Activated CD8-positive, alpha-beta memory T cell treated with anti-CD3 and anti-CD28 coated beads for 48 hours (primary cell): Measurements from ENCODE around the gene TPGS1.

Experiments used
- DNase-seq, 3 experiments: peaks; one replicate each; pipeline ENCODE4 v3.0.0-alpha.2; 2020; ENCODE audit warnings: low read depth in 2 of 3, low spot score in 2 of 3

TPGS1 gene

DNA sequence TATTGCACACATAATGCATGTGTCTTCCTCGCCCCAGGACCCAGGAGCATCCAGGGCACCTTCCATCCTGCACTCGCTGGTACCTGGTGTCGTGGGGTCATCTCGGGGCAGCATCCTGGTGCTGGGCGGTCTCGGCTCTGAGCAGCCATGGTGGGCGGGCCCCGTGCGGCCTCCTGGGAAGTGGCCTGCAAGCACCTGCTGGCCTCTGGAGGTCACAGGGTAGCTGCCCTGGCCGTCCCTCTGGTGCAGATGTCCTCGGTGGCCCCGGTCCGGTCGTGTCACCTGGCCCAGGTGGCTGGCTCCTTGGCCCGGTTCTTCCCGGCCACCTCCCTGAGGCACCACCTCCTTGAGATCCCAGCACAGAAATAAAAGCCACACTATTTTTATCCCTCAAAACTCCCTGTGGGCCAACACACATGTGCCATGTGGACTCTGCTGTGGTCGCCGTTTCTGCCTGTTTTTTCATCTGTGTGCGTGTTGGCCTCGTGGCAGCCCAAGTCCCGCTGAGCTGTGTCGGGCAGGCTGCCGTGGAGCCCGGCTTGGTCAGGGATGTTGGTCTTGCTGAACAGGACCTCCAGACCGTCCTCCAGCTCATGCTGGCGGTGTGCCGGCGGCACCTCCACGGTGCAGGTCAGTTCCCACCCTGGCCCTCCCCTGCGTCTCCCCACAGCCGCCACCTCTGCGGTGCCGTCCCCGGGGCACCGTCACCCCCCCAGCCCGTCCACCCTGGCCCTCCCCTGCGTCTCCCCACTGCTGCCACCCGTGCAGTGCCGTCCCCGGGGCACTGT is 31.5 kb downstream of the TPGS1 start:
- no peak for DNase-seq

DNA sequence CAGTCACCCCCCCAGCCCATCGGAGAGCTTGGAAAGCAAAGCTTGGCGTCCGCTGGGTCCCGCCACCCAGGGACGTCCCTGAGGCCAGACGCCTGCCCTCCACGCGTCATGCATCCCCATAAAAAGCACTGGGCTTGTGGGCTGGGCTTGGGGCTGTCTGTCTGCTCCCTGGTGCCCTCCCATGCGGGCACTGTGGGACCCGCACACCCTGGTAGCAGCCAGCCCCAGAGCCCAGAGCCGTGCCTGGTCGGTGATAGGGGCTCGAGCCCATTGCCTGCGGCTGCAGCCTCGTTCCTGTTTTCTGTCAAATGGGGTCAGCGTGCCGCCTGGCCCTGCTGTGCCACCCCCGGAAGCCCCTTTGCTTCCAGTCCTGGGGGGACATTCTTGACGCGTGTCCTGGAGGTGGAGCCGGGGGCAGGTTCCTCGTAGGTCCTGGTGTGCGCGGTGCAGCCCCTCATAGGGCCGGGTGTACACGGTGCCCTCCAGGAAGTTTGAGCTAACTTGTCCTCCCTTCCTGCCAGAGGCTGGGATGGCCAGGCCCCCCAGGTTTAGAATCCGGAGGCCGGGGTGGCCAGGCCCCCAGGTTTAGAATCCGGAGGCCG is 32.2 kb downstream of the TPGS1 start:
- no peak for DNase-seq

DNA sequence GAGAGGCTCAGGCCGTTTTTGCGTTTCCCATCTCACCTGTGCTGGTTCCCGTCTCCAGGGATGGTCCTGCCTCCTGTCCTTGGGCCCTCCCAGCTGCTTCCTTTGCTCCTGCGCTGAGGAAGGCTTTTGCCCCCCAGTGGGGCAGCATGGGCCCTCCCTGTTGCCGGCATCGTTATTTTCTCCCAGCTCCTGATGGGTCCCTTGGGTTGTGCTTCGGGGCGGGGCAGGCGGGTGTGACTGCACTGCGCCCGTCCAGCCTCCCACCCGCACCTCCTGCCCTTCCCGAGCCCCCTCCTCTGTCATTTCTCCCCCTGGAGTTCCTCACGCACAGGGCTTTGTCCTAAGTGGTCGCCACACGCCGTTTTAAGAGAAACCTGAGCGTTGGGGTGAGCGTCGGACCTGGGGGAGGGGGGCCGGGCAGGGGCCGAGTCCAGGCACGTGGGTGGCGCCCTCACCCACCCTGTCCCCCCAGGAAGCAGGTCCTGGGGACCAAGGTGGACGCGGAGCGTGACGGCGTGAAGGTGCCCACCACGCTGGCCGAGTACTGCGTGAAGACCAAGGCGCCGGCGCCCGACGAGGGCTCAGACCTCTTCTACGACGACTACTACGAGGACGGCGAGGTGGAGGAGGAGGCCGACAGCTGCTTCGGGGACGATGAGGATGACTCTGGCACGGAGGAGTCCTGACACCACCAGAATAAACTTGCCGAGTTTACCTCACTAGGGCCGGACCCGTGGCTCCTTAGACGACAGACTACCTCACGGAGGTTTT is 33.8 kb downstream of the TPGS1 start:
- no peak for DNase-seq

DNA sequence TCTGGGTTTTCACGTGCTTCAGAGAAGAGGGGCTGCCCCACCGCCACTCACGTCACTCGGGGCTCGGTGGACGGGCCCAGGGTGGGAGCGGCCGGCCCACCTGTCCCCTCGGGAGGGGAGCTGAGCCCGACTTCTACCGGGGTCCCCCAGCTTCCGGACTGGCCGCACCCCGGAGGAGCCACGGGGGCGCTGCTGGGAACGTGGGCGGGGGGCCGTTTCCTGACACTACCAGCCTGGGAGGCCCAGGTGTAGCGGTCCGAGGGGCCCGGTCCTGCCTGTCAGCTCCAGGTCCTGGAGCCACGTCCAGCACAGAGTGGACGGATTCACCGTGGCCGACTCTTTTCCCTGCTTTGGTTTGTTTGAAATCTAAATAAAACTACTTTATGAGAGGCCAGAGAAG is 34.4 kb downstream of the TPGS1 start:
- no peak for DNase-seq

DNA sequence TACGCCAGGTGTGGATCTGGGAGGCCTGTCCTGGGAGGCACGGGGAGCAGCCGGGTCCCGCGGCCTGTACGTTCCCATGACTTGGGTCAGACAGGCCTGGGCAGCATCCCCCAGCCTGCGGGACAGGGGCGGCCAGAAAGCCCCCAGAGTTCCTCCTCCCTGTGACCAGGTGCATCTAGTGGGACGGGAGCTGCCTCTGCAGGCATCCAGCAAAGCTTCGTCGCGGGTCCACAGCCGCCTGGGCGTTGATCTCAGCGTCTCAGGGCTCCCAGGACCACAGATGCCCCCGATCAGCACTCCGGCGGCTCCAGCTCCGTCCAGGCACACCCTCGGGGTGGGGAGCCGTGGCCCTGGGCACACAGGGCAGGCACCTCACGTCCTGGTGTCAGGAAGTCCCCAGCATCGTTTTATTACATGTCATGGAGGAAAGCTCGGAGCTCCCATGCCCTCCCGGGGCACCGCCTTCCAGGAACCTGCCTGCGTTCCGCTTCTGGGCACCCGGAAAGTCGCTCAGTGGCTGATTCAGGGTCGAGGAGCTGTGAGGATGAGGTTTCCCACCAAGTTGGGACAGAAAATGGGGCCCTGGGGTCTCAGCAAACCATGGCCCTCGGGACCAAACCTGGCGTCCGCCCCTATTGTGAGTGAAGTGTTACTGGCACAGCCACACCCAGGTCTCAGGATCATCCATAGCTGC is 35.0 kb downstream of the TPGS1 start:
- DNase-seq, result no peak

DNA sequence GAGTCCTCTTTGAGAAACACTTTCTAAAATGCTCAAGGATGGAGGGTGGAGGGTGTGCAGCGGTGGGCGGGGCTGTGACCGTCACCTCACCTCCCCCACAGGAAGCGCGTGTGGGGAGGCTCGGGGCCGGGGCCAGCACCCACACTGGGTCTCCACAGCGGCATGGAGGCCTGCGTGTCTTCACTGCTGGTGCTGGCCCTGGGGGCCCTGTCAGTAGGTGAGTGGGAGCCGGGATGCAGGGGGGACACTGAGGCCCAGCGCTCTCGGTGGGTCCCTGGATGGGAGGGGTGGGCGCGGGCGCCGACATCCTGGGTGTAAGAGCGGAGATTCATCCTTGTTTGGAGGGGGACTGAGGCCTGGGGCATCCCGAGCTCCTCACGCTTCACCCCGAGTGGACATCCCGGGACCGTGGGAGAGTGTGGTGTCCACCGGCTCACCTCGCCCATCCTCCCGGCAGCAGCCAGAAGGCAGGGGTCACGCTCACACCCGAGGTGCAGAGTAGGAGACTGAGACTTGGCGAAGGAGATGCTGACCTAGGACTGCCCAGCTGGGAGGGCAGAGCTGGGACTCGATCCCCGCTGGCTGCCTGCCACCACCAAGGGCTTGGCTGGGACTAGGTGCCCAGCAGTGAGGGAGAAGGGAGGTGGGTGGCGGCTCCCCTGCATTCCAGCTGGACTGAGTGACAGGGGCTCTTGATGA is 36.8 kb downstream of the TPGS1 start, which contains the start of gene GZMM:
TSS of gene GZMM (plus strand) at position 144 of the 699 bp plus-strand sequence. CDS start at position 163, 19 bp downstream.
- DNase-seq, result peak in 2 of 3 experiments; percentile 32 to 46

DNA sequence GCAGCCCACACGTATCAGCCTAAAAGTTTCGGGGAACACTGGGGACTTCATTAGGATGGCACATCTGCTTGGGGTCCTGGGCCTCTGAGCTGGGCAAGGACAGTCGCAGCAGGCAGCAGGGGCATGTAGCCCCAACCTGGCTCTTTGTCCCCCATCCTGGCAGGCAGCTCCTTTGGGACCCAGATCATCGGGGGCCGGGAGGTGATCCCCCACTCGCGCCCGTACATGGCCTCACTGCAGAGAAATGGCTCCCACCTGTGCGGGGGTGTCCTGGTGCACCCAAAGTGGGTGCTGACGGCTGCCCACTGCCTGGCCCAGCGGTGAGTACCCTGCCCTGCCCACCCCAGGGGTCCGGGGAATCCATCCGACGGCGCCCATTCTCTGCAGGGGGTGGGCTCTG is 39.8 kb downstream of the TPGS1 start:
- DNase-seq, result no peak

DNA sequence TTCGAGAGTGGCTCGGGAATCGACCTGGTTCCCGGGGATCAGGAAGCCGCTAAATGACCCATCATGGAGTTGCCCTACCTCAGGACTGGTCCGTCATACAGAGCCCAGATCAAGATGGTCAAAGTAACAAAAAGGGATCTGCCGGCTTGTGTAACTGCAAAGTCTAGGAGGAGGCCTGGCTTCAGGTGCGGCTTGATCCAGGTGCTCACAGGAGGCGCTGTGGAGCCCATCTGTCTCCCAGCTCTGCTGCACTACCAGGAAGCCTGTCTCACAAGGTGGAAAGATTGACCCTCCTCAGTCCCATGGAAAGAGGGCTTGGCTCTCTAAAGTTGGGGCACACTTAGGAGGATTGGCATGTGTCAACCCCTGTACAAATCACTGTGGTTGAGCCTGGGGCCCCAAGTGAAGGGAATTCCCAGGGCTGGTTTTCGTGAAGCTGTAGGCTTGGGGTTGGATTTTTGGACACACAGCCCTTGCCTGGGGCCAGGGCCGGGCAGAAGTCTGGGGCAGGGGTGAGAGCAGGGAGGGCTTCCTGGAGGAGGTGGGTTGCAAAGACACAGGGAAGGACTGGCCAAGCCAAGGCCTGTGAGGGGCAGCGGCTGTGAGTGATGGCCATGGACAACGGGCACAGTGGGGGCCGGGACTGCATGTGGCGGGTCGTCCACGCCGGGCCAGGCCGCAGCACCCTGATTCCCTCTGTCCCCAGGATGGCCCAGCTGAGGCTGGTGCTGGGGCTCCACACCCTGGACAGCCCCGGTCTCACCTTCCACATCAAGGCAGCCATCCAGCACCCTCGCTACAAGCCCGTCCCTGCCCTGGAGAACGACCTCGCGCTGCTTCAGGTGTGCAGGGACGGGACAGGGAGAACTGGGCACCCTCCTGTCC is 40.8 kb downstream of the TPGS1 start:
- DNase-seq, result no peak

DNA sequence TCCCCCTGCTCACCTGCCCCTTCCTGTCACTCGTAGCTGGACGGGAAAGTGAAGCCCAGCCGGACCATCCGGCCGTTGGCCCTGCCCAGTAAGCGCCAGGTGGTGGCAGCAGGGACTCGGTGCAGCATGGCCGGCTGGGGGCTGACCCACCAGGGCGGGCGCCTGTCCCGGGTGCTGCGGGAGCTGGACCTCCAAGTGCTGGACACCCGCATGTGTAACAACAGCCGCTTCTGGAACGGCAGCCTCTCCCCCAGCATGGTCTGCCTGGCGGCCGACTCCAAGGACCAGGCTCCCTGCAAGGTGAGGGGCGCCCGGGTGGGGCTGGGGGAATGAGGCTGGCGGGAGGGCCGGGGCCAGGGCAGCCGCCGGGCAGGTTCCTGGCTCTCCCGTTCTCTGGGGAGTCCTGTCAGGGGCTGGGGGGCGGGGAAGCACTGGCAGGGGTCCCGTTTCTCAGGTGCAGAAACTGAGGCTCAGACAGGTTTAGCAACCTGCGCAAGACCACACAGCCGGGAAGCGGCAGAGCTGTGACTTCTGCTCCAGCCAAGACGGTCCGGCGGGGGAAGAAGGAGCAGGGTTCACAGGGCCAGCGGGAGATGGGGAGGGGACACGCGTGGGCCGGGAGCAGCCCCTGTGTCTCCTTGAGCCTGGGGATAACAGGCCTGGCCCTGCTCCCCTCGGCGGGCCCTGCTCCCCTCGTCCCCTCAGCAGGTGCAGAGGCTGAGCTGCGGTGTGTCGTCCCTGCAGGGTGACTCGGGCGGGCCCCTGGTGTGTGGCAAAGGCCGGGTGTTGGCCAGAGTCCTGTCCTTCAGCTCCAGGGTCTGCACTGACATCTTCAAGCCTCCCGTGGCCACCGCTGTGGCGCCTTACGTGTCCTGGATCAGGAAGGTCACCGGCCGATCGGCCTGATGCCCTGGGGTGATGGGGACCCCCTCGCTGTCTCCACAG is 41.9 kb downstream of the TPGS1 start:
- DNase-seq, result no peak

DNA sequence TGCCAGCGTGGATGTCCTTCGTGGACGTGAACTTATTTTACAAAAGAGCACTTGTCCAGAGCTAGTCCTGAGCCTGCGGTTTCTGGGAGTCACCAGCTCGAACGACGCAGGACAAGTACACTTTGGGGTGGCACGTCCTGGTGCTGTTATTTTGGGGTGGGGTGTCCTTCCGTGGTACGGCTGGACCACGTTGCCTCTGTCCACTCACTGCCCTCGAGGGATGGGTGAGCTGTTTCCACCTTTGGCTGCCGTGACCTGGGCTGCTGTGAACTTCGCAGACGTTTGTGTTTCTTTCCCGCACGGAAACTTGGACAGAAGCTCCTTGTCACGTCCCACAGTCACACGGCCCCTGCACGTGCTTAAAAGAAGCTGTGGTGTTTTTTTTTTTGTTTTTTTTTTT is 47.5 kb downstream of the TPGS1 start:
- DNase-seq, result no peak

DNA sequence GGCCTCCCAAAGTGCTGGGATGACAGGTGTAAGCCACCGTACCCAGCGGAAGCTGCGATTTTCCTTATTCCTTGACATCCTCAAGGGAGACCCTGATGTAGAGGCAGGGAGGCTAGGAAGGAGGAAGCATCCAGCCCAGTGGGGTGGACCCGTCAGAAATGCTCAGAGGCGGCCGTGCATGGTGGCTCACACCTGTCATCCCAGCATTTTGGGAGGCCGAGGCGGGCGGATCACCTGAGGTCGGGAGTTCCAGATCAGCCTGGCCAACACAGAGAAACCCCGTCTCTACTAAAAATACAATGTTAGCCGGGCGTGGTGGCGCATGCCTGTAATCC is 48.1 kb downstream of the TPGS1 start:
- no peak for DNase-seq

DNA sequence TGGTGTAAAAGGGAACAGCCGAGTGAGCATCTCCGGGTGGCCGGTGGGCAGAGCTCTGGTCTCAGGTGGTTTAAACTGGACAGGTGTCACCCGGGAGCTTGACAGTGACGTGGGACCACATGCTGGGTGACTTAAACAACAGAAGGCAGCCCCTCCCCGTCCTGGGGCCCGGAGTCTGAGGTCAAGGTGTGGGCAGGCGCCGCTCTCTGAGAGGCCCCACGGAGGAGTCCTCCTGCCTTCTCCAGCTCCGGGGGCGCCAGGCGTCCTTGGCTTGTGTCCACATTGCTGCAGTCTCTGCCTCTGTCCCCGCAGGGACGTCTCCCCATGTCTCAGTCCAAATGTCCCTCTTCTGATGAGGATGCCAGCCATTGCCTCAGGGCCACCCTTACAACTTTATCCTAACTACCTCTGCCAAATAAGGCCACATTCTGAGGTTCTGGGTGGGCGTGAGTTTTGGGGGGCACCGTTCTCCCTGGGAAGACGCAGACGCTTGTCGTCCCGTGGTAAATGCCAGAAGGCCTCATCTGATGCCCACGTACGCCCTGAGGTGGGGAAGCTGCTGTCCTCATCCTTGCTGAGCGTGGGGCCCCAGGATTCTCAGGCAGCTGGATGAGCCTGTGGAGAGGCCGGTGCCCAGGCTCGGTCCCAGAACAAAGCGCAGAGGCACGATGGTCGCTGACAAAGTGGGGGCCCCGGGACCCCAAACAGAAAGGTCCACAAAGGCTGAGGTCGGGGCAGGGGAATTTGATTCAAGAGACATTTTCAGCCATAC is 49.5 kb downstream of the TPGS1 start:
- DNase-seq, result no peak

DNA sequence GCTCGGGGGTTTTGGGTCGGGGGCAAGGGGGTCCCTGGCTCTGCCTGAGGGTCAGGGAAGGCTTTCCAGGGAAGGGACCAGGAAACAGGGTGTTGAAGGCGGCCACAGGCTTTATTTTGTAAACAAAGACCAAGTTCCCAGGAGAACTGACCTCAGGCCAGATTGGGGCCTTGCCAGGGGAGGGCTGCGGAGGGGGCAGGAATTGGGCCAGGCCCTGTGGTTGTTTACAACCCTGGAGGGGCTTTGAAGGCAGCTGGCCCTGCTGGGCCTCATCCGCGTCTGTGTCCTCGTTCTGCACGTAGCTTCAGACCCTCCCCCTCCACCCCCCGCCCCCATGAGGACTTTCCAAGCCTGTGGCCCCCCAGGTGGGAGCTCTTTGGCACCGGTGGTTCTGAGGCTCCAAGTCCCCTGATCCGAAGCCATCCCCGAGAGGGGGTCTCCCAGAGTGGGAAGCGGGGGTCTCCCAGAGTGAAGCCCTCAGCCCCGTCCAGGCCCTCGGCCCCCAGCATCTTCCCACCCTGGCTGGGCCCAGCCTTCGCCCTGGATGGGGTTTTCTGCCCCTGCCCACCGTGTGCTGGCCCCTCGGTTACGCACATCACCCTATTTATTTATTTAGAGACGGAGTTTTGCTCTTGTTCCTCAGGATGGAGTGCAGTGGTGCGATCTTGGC is 51.6 kb downstream of the TPGS1 start:
- DNase-seq, result no peak

DNA sequence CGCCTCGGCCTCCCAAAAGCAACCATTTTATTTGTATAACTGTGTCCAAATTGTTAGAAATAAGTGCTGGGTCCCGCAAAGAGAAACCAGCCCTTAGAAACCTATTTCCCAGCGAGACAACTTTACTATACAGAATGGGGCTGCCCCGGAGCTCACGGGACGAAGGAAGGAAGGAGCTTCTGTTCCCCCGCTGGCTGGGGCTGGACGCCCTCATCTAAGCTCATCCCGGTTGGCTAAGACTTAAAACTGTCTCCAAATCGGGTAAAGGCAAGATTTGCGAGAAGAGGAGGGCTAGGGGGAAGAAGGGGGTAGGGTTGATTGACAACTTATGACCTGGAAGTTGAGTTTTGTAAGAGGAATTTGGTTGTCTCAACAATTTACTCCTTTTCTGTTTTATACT is 52.8 kb downstream of the TPGS1 start:
- no peak for DNase-seq

DNA sequence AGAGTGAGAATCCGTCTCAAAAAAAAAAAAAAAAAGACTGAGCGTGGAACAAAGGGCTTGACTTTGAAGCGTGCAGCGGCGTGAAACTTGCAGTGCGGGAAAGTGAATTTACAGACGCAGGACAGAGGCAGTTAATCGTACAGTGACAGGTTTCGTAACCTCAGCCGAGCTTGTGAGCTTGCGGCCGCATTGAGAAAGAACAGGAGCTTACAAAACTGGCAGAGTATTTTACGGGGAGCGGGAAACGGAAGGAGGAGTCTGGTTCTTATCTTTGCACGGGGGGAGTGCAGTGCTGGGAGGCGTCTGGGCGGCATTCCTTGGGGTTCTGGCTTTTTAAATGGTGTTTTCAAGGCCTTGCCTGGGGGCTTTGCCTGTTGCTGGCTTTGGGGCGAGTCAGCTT is 59.1 kb downstream of the TPGS1 start:
- no peak for DNase-seq

DNA sequence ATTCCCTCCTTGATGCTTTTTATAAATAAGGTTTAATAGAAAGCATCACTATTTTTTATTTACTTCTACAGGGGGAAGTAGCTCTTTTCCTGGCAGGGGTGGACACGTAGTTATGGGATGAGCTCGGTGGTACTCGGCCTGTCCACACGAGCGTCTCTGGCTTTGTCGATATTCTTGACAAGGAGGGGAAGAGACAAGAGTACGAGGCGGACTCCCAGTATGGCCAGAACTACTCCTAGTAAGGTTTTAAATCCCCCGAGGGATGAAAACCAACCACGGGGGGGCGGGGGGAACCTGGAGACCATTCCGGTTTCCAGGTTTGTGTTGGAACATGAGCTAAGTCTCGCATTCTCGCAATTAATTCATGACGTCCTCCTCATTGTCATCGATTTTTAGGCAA is 59.5 kb downstream of the TPGS1 start:
- no peak for DNase-seq

DNA sequence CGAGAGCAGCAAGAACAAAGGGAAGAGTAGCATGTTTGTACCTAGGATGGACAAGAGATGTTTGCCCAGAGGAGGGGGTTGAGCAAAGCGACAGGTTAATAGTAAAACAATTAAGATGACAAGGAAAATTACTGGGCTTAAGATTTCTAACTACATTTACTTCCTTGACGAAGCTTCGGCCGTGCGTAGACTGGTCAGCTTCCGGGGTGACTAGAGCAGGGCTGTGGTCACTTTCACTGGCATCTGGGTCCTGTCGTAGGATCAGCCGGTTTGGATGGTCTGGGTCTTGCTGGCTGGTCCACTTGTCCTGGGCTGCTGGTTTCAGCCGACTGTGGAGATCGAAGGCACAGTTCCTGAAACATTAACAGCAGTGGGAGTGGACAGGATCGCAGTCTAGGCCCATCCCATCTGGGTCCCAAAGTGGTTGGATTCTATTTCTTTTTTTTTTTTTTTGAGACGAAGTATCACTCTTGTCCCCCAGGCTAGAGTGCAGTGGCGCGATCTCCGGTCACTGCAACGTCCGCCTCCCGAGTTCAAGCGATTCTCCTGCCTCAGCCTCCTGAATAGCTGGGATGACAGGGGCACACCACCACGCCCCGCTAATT is 60.1 kb downstream of the TPGS1 start:
- no peak for DNase-seq
